HepG2 (cell line): ENCODE data around the gene ITK.

Source experiments
- SMAD3 ChIP-seq: sonication (generic); formaldehyde crosslinking; IDR thresholded peaks from 2 replicates; pipeline ENCODE4 v1.4.0; 2020; ENCODE audit warnings: missing genetic modification reagents
- ZNF839 ChIP-seq: sonication (generic); formaldehyde crosslinking; IDR thresholded peaks from 2 replicates; pipeline ENCODE4 v1.4.0; 2020; ENCODE audit warnings: missing genetic modification reagents, mild to moderate bottlenecking, borderline replicate concordance

DNA sequence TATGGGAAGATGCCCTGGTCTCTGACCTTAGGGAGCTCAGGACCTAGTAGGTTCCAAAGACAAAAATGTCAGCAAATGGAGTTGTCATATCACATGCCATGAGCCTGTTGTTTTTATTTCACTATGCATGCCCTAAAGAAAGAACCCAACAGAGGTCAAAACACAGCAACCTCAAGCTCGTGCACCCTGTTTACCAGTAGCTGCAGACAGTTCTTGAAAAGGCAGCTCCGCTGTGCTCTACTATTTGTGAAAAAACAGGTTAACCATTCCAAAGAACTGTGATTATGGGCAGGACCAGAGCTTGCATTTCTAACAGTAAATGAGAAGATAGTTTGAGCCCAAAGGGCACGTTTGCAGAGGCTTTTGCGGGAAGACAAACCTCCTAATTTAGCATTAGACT, 22.8 kb downstream of the ITK start:
- TF ChIP-seq SMAD3 (CRISPR knock-in tag), result no peak
- TF ChIP-seq ZNF839 (CRISPR knock-in tag), result no peak
